ENCODE measurements around the gene SYCP2. TPM values are rescaled to one million over a fixed set of nuclear protein-coding genes. Genes with fewer than 3 reads are reported as not detected.

SYCP2 gene
- total and polyA plus RNA-seq, 2 of the 8 experiments (the other 6 are each of a cell fraction or from before 2014, with no cell fraction given), result 0.02 to 0.50 TPM

DNA sequence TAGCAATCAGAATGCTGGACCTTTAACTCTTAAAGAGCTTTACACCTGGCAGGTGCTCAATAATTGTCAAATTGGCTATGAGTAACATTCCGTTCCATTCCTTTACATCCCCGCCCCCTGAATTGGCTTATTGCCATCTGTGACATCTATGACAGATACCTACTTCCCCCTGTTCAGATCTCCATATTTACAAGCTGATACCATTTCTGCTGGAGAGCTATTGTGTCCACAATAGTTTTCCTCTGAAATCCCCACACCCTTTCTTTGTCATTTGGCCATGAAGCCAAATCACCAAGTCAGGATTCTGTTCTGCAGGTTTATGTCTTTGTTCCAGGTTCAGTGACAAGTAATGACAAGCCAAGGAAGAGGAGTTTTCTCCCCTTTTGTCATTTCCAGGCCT is 28.0 kb upstream of the SYCP2 start:
- no peak overlapping the region for H3K27ac ChIP-seq (ENCODE audit: low read depth, low read length)
- no peaks in the 10 kb centered on the region for H3K9me3 ChIP-seq (ENCODE audit: insufficient read depth in 2 of 2, low read depth in 1 of 2, low read length in 1 of 2)
- H2AK5ac ChIP-seq (ENCODE audit: low read depth, low read length), result no peak overlapping the region
- H4K5ac ChIP-seq (ENCODE audit: insufficient read length, low read depth, low read length), result no peak overlapping the region
- H2BK12ac ChIP-seq (ENCODE audit: low read depth, low read length), result no peak overlapping the region
- ChIA-PET POLR2A (ENCODE audit: partially characterized antibody) (no interaction called here), CTCF (ENCODE audit: partially characterized antibody) (interaction anchor here (1.4 to 1.8 kb wide), 2 partner anchors 48 to 96 kb away, joined by 5 read pairs; no protein-coding TSS in a partner anchor)
- H4K91ac ChIP-seq (replicated peaks; ENCODE audit: insufficient read length, low read length), result no peak overlapping the region
- DNase-seq (ENCODE audit: low read depth in 1 of 2, low spot score in 2 of 2) (no peak), FAIRE-seq (no peak)
- H2BK15ac ChIP-seq (ENCODE audit: low read length), result no peak overlapping the region
- H3K4me3 ChIP-seq (ENCODE audit: extremely low read depth in 1 of 4, insufficient read depth in 2 of 4, low read depth in 3 of 4, low read length in 4 of 4), result no peak overlapping the region
- no peaks in the 10 kb centered on the region for H3K36me3 ChIP-seq (ENCODE audit: control insufficient read depth in 2 of 4, insufficient read depth in 4 of 4, low read length in 3 of 4)
- no peaks in the 10 kb centered on the region for H3K79me2 ChIP-seq (ENCODE audit: control insufficient read depth in 1 of 2, insufficient read depth in 2 of 2, low read length in 2 of 2)
- no peak overlapping the region for H3K9ac ChIP-seq (replicated peaks in 1 of 4; ENCODE audit: extremely low read depth in 1 of 4, low read depth in 3 of 4, low read length in 3 of 4)
- no peak overlapping the region for H2AFZ ChIP-seq (ENCODE audit: low read length)
- H4K20me1 ChIP-seq (replicated peaks in 1 of 2; ENCODE audit: control insufficient read depth in 1 of 2, insufficient read depth in 2 of 2, low read length in 2 of 2), result no peaks in the 10 kb centered on the region
- no peak overlapping the region for H3K23ac ChIP-seq (ENCODE audit: insufficient read length)
- H2BK120ac ChIP-seq (replicated peaks; ENCODE audit: low read depth, low read length), result no peak overlapping the region
- H4K8ac ChIP-seq (ENCODE audit: extremely low read depth, insufficient read depth, low read length), result no peak overlapping the region
- no peaks in the 10 kb centered on the region for H3K79me1 ChIP-seq (ENCODE audit: low read depth, low read length)
- no peak overlapping the region for H3K4me2 ChIP-seq (ENCODE audit: insufficient read depth in 1 of 2, low read depth in 2 of 2, low read length in 2 of 2)
- no peaks in the 10 kb centered on the region for H3K23me2 ChIP-seq (ENCODE audit: low read depth, low read length)
- H3K18ac ChIP-seq (ENCODE audit: extremely low read depth, low read length), result no peak overlapping the region
- H3K27me3 ChIP-seq (replicated peaks in 1 of 4; ENCODE audit: control insufficient read depth in 3 of 4, extremely low read depth in 1 of 4, insufficient read depth in 3 of 4, low read length in 3 of 4), result no peaks in the 10 kb centered on the region; a peak in 2 of 7 replicates
- no peak overlapping the region for H2BK20ac ChIP-seq (ENCODE audit: low read length)
- 0 out of 7 replicates have a peak, but pooled peaks cover 0 to 2% (median 0%) of the 10 kb centered on the region in 4 experiments for H3K4me1 ChIP-seq (replicated peaks in 1 of 4; ENCODE audit: control insufficient read depth in 3 of 4, insufficient read depth in 4 of 4, low read length in 3 of 4)
- no peak overlapping the region for H3K56ac ChIP-seq (replicated peaks; ENCODE audit: insufficient read length, low read depth, low read length)
- no peak overlapping the region for H3K4ac ChIP-seq (replicated peaks; ENCODE audit: insufficient read length, low read depth, low read length)
- WGBS, 2 experiments (ENCODE audit: extremely low coverage in 1 of 2, insufficient coverage in 1 of 2, insufficient read length in 1 of 2, insufficient replicate concordance in 2 of 2, low coverage in 1 of 2, low lambda C conversion rate in 2 of 2, missing lambda C conversion rate in 1 of 2), result 84% methylated on average over 2 of the region's 2 CpGs; no CpG with 5 or more reads in 1 of the 2 experiments
- no peak overlapping the region for H3K14ac ChIP-seq (ENCODE audit: insufficient read length)
- no peak overlapping the region for H2BK5ac ChIP-seq (ENCODE audit: low read depth, low read length)
- TF ChIP-seq RFX5 (IDR thresholded peaks at IDR 0.05; ENCODE audit: borderline replicate concordance, low read depth, low read length) (no peak), KDM5A (IDR thresholded peaks at IDR 0.05; ENCODE audit: low read length) (no peak), MAFK (IDR thresholded peaks at IDR 0.05; ENCODE audit: low read depth, low read length) (no peak), GTF2F1 (IDR thresholded peaks at IDR 0.05; ENCODE audit: borderline replicate concordance, low read depth, low read length) (no peak), SIX5 (IDR thresholded peaks at IDR 0.05; ENCODE audit: low read depth, low read length) (no peak), KDM4A (IDR thresholded peaks at IDR 0.05; ENCODE audit: low read depth, low read length, severe bottlenecking) (no peak), RAD21 (IDR thresholded peaks at IDR 0.05 in 1 of 2, conservative IDR thresholded peaks at IDR 0.05 in 1 of 2; ENCODE audit: low read depth in 2 of 2, low read length in 2 of 2) (no peak), KDM1A (IDR thresholded peaks at IDR 0.05; ENCODE audit: borderline replicate concordance, low read length) (no peak), SIRT6 (IDR thresholded peaks at IDR 0.05; ENCODE audit: low read length) (no peak)
- TF ChIP-seq, protein P1, sequence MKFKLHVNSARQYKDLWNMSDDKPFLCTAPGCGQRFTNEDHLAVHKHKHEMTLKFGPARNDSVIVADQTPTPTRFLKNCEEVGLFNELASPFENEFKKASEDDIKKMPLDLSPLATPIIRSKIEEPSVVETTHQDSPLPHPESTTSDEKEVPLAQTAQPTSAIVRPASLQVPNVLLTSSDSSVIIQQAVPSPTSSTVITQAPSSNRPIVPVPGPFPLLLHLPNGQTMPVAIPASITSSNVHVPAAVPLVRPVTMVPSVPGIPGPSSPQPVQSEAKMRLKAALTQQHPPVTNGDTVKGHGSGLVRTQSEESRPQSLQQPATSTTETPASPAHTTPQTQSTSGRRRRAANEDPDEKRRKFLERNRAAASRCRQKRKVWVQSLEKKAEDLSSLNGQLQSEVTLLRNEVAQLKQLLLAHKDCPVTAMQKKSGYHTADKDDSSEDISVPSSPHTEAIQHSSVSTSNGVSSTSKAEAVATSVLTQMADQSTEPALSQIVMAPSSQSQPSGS (IDR thresholded peaks at IDR 0.05; ENCODE audit: low read length), result no peak
- TF ChIP-seq, protein P2, sequence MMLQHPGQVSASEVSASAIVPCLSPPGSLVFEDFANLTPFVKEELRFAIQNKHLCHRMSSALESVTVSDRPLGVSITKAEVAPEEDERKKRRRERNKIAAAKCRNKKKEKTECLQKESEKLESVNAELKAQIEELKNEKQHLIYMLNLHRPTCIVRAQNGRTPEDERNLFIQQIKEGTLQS (IDR thresholded peaks at IDR 0.05; ENCODE audit: insufficient read depth, low read depth, low read length), result no peak

All from H1 (cell line).